K562 (cell line): ENCODE data around the gene KLK8. TPM values are rescaled to one million over a fixed set of nuclear protein-coding genes. Genes with fewer than 3 reads are reported as not detected.

Experiments
- ATF1 ChIP-seq, 2 experiments: fragments of 450-650 bp in 1 of 2; IDR thresholded peaks; 2 replicates each; pipeline ENCODE4 v1.6.1; 2016; ENCODE audit warnings: missing compliant biosample characterization in 1 of 2, missing genetic modification characterization in 1 of 2
- ATF7 ChIP-seq: fragments of 450-650 bp; IDR thresholded peaks from 2 replicates; pipeline ENCODE4 v1.7.1; 2014; ENCODE audit warnings: mild to moderate bottlenecking, moderate library complexity
- CREM ChIP-seq: IDR thresholded peaks from 2 replicates; pipeline ENCODE4 v1.6.1; 2014; ENCODE audit warnings: antibody characterized with exemption, low read depth
- CTBP1 ChIP-seq: fragments of 450-650 bp; IDR thresholded peaks from 2 replicates; pipeline ENCODE4 v1.6.1; 2016; ENCODE audit warnings: borderline replicate concordance
- HEY1 ChIP-seq: fragments of 250-450 bp; sonication (Bioruptor Pico); IDR thresholded peaks from 2 replicates; pipeline ENCODE4 v1.5.0; 2020; ENCODE audit warnings: mild to moderate bottlenecking, moderate library complexity, borderline replicate concordance
- HNRNPLL ChIP-seq: fragments of 200-400 bp; formaldehyde crosslinking; IDR thresholded peaks from 2 replicates; pipeline ENCODE4 v1.6.1; 2017; ENCODE audit warnings: low read length, low read depth, mild to moderate bottlenecking; ENCODE audit not compliant: poor library complexity, severe bottlenecking
- KDM1A ChIP-seq, 2 experiments: fragments of 450-650 bp; IDR thresholded peaks; 2 replicates each; pipeline ENCODE4 v1.6.1; 2016; ENCODE audit warnings: mild to moderate bottlenecking in 2 of 2
- KLF1 ChIP-seq: fragments of 450-650 bp; IDR thresholded peaks from 2 replicates; pipeline ENCODE4 v1.6.1; 2016; ENCODE audit warnings: missing genetic modification characterization, missing compliant biosample characterization
- NFE2 ChIP-seq: IDR thresholded peaks from 2 replicates; pipeline ENCODE4 v1.6.1; 2014; ENCODE audit warnings: antibody characterized with exemption, low read depth
- NUFIP1 ChIP-seq: fragments of 450-650 bp; IDR thresholded peaks from 2 replicates; pipeline ENCODE4 v1.6.1; 2018; ENCODE audit not compliant: partially characterized antibody
- RCOR1 ChIP-seq, 2 experiments: IDR thresholded peaks; 2 replicates each; pipeline ENCODE4 v1.6.1; 2012; ENCODE audit warnings: low read depth in 2 of 2, low read length in 2 of 2, borderline replicate concordance in 1 of 2, improper control_type of control experiment in 1 of 2
- SREBF1 ChIP-seq: fragments of 150-350 bp; IDR thresholded peaks from 2 replicates; pipeline ENCODE4 v1.6.1; 2014; ENCODE audit warnings: antibody characterized with exemption, low read depth, low read length, borderline replicate concordance
- ZNF3 ChIP-seq: fragments of 250-450 bp; sonication (Bioruptor Pico); IDR thresholded peaks from 2 replicates; pipeline ENCODE4 v1.5.0; 2021; ENCODE audit warnings: mild to moderate bottlenecking, moderate library complexity
- polyA plus RNA-seq, 8 experiments: library from polyadenylated mRNA; depleted of rRNA in 4 of 8; stranded (reverse) in 5 of 8; unstranded in 3 of 8; fragments of >200 nt; fragmentation: Nextera tagmentation in 2 of 8; fragmentation: Illumina TruSeq in 1 of 8; extraction: Ambion mirVana in 2 of 8; extraction: Trizol in 1 of 8; gene quantifications; 2 replicates each; pipeline versions ENCODE4 v1.2.1 to v1.2.3, GENCODE V29; 2011 to 2014; ENCODE audit warnings: inconsistent platforms in 1 of 8, missing spikeins in 1 of 8
- total RNA-seq, 7 experiments: library from RNA; depleted of rRNA in 6 of 7; stranded (reverse); fragments of >200 nt in 6 of 7; fragmentation: Illumina TruSeq in 2 of 7; extraction: Trizol in 2 of 7; gene quantifications; 2 replicates each; pipeline versions ENCODE4 v1.2.1 to v1.2.3, GENCODE V29; 2011 to 2021; ENCODE audit warnings: low replicate concordance in 1 of 7
- TF ChIP-seq, protein P1 (sequence below), 3 experiments: IDR thresholded peaks in 2 of 3; conservative IDR thresholded peaks in 1 of 3; 2 replicates each; pipeline ENCODE4 v1.5.1; 2011 to 2012; ENCODE audit warnings: low read length in 3 of 3, mild to moderate bottlenecking in 3 of 3, control low read depth in 2 of 3, improper control_type of control experiment in 1 of 3, inconsistent platforms in 1 of 3, low read depth in 1 of 3, mixed read lengths in 1 of 3, moderate library complexity in 1 of 3; ENCODE audit not compliant: insufficient read depth in 2 of 3
- TF ChIP-seq, protein P2 (sequence below): fragments of 150-350 bp; conservative IDR thresholded peaks from 2 replicates; pipeline ENCODE4 v1.6.1; 2014; ENCODE audit warnings: low read length
- TF ChIP-seq, protein P3 (sequence below): fragments of 450-650 bp; IDR thresholded peaks from one replicate; pipeline ENCODE4 v1.6.1; 2018; ENCODE audit warnings: mild to moderate bottlenecking, moderate library complexity; ENCODE audit not compliant: partially characterized antibody
- TF ChIP-seq, protein P4 (sequence below): fragments of 450-650 bp; IDR thresholded peaks from 2 replicates; pipeline ENCODE4 v1.6.1; 2016
- TF ChIP-seq, protein P5 (sequence below), 2 experiments: fragments of 150-350 bp in 1 of 2; IDR thresholded peaks; 2 replicates each; pipeline ENCODE4 v1.6.1; 2012 to 2016; ENCODE audit warnings: low read depth in 2 of 2, low read length in 2 of 2, mild to moderate bottlenecking in 1 of 2, moderate library complexity in 1 of 2

Gene KLK8
- total and polyA plus RNA-seq, 9 of the 15 experiments (the other 6 are each of a cell fraction or from before 2014, with no cell fraction given): 0.37 to 1.7 (median 0.76) TPM

DNA sequence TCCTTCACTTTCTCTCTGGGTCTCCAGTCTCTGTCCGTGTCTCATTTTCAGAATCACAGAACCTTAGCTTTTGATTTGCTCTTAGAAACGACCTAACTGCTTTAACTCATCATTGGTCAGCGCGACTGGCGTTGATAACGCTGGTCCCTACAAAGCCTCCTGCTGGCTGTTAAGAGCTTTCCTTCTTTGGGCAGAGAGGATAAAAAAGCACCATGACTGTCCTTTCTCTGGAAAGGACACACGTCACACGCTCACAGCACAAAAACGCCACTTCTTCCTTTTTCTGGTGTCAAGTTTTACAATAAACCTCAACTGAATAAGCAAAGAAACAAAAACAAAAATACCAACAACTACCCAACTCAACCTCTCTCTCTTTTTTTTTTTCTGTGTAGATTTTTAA, 35.1 kb upstream of the KLK8 start (continued):
- TF ChIP-seq HEY1 (CRISPR knock-in tag) (no peak), RCOR1 (IDR thresholded peaks at IDR 0.05; ENCODE audit: borderline replicate concordance in 1 of 2, low read depth in 2 of 2, low read length in 2 of 2) (peak in 1 of 2 experiments; percentile 71; a peak in 1 of 4 replicates), HNRNPLL (peak; percentile 30), CTBP1 (peak; percentile 58), SREBF1 (no peak), CREM (peak; percentile 60), ZNF3 (CRISPR knock-in tag) (no peak), NFE2 (peak; percentile 33; the same call in 1 of the 2 replicates), KLF1 (no peak), KDM1A (IDR thresholded peaks at IDR 0.05) (peak; percentile 59 to 60; a peak in 2 of 4 replicates), ATF7 (peak; percentile 51; the same call in 1 of the 2 replicates), ATF1 (CRISPR knock-in tag; IDR thresholded peaks at IDR 0.05) (no peak), ATF1 (tag; IDR thresholded peaks at IDR 0.05) (peak; percentile 59; the same call in 1 of the 2 replicates), NUFIP1 (no peak)
- TF ChIP-seq, protein P1, sequence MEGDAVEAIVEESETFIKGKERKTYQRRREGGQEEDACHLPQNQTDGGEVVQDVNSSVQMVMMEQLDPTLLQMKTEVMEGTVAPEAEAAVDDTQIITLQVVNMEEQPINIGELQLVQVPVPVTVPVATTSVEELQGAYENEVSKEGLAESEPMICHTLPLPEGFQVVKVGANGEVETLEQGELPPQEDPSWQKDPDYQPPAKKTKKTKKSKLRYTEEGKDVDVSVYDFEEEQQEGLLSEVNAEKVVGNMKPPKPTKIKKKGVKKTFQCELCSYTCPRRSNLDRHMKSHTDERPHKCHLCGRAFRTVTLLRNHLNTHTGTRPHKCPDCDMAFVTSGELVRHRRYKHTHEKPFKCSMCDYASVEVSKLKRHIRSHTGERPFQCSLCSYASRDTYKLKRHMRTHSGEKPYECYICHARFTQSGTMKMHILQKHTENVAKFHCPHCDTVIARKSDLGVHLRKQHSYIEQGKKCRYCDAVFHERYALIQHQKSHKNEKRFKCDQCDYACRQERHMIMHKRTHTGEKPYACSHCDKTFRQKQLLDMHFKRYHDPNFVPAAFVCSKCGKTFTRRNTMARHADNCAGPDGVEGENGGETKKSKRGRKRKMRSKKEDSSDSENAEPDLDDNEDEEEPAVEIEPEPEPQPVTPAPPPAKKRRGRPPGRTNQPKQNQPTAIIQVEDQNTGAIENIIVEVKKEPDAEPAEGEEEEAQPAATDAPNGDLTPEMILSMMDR (IDR thresholded peaks at IDR 0.05 in 2 of 3, conservative IDR thresholded peaks at IDR 0.05 in 1 of 3; ENCODE audit: insufficient read depth in 2 of 3, low read depth in 1 of 3, low read length in 3 of 3): peak; percentile 14 to 46 (median 36); a peak in 3 of 6 replicates
- TF ChIP-seq, protein P2, sequence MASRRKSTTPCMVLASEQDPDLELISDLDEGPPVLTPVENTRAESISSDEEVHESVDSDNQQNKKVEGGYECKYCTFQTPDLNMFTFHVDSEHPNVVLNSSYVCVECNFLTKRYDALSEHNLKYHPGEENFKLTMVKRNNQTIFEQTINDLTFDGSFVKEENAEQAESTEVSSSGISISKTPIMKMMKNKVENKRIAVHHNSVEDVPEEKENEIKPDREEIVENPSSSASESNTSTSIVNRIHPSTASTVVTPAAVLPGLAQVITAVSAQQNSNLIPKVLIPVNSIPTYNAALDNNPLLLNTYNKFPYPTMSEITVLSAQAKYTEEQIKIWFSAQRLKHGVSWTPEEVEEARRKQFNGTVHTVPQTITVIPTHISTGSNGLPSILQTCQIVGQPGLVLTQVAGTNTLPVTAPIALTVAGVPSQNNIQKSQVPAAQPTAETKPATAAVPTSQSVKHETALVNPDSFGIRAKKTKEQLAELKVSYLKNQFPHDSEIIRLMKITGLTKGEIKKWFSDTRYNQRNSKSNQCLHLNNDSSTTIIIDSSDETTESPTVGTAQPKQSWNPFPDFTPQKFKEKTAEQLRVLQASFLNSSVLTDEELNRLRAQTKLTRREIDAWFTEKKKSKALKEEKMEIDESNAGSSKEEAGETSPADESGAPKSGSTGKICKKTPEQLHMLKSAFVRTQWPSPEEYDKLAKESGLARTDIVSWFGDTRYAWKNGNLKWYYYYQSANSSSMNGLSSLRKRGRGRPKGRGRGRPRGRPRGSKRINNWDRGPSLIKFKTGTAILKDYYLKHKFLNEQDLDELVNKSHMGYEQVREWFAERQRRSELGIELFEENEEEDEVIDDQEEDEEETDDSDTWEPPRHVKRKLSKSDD: no peak
- TF ChIP-seq, protein P3, sequence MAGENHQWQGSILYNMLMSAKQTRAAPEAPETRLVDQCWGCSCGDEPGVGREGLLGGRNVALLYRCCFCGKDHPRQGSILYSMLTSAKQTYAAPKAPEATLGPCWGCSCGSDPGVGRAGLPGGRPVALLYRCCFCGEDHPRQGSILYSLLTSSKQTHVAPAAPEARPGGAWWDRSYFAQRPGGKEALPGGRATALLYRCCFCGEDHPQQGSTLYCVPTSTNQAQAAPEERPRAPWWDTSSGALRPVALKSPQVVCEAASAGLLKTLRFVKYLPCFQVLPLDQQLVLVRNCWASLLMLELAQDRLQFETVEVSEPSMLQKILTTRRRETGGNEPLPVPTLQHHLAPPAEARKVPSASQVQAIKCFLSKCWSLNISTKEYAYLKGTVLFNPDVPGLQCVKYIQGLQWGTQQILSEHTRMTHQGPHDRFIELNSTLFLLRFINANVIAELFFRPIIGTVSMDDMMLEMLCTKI: no peak
- TF ChIP-seq, protein P4, sequence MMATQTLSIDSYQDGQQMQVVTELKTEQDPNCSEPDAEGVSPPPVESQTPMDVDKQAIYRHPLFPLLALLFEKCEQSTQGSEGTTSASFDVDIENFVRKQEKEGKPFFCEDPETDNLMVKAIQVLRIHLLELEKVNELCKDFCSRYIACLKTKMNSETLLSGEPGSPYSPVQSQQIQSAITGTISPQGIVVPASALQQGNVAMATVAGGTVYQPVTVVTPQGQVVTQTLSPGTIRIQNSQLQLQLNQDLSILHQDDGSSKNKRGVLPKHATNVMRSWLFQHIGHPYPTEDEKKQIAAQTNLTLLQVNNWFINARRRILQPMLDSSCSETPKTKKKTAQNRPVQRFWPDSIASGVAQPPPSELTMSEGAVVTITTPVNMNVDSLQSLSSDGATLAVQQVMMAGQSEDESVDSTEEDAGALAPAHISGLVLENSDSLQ: peak; percentile 33
- TF ChIP-seq, protein P5, sequence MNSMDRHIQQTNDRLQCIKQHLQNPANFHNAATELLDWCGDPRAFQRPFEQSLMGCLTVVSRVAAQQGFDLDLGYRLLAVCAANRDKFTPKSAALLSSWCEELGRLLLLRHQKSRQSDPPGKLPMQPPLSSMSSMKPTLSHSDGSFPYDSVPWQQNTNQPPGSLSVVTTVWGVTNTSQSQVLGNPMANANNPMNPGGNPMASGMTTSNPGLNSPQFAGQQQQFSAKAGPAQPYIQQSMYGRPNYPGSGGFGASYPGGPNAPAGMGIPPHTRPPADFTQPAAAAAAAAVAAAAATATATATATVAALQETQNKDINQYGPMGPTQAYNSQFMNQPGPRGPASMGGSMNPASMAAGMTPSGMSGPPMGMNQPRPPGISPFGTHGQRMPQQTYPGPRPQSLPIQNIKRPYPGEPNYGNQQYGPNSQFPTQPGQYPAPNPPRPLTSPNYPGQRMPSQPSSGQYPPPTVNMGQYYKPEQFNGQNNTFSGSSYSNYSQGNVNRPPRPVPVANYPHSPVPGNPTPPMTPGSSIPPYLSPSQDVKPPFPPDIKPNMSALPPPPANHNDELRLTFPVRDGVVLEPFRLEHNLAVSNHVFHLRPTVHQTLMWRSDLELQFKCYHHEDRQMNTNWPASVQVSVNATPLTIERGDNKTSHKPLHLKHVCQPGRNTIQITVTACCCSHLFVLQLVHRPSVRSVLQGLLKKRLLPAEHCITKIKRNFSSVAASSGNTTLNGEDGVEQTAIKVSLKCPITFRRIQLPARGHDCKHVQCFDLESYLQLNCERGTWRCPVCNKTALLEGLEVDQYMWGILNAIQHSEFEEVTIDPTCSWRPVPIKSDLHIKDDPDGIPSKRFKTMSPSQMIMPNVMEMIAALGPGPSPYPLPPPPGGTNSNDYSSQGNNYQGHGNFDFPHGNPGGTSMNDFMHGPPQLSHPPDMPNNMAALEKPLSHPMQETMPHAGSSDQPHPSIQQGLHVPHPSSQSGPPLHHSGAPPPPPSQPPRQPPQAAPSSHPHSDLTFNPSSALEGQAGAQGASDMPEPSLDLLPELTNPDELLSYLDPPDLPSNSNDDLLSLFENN (IDR thresholded peaks at IDR 0.05; ENCODE audit: low read depth in 2 of 2, low read length in 2 of 2): no peak
